Measurements from ENCODE around the gene TSPEAR.
A peak's percentile ranks its signal among the peaks of the same experiment; 100 is the strongest.

The TSPEAR gene

DNA sequence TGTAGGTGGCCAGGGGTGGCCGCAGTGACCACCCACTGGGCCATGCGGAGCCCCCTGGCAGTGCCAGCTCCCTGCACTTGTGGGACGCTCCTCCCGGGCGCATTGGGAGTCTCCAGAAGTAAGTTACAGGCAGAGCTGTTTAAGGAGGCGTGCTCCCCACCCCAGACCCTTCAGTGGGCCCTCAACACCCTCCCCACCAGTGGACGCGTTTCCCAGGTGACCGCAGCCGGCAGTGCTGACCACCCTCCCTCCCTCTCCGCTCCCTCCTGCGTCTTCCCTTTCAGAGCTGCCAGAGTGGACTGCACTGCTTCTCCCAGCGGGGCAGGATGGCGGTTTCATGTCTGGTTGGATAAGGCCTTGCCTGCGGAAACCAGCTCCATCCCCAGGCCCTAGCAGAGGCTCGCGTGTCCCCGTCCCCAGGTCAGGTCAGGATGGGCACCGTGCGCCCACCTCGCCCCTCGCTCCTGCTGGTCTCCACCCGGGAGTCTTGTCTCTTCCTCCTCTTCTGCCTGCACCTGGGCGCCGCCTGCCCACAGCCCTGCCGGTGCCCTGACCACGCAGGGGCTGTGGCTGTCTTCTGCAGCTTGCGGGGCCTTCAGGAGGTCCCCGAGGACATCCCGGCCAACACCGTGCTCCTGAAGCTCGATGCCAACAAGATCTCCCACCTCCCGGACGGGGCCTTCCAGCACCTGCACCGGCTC is 255.0 kb downstream of the TSPEAR start:
- ChIA-PET POLR2A (interaction anchor here (1.4 kb wide), 1 partner anchor 23 kb away, joined by 3 read pairs; no protein-coding TSS in a partner anchor), CTCF (interaction anchor here (1.5 kb wide), 1 partner anchor 118 kb away, joined by 3 read pairs; no protein-coding TSS in a partner anchor)
- DNase-seq (ENCODE audit: extremely low spot score) = no peak
- TF ChIP-seq SP1 (IDR thresholded peaks at IDR 0.05) (no peak), SUZ12 (IDR thresholded peaks at IDR 0.05) (no peak), HDGF (IDR thresholded peaks at IDR 0.05; ENCODE audit: borderline replicate concordance) (no peak), BHLHE40 (IDR thresholded peaks at IDR 0.05; ENCODE audit: borderline replicate concordance) (no peak), FOXA1 (IDR thresholded peaks at IDR 0.05) (no peak), FOXK2 (IDR thresholded peaks at IDR 0.05) (no peak), NFRKB (IDR thresholded peaks at IDR 0.05) (no peak), FOXM1 (IDR thresholded peaks at IDR 0.05; ENCODE audit: borderline replicate concordance) (no peak), L3MBTL2 (conservative IDR thresholded peaks at IDR 0.05) (no peak), ELF4 (IDR thresholded peaks at IDR 0.05) (no peak), ZNF384 (IDR thresholded peaks at IDR 0.05) (no peak), TARDBP (IDR thresholded peaks at IDR 0.05) (no peak), LEF1 (IDR thresholded peaks at IDR 0.05; ENCODE audit: borderline replicate concordance) (no peak), CTBP1 (IDR thresholded peaks at IDR 0.05; ENCODE audit: borderline replicate concordance) (no peak), ARNT (IDR thresholded peaks at IDR 0.05) (no peak)
- TF ChIP-seq, protein P1, sequence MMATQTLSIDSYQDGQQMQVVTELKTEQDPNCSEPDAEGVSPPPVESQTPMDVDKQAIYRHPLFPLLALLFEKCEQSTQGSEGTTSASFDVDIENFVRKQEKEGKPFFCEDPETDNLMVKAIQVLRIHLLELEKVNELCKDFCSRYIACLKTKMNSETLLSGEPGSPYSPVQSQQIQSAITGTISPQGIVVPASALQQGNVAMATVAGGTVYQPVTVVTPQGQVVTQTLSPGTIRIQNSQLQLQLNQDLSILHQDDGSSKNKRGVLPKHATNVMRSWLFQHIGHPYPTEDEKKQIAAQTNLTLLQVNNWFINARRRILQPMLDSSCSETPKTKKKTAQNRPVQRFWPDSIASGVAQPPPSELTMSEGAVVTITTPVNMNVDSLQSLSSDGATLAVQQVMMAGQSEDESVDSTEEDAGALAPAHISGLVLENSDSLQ (IDR thresholded peaks at IDR 0.05) = no peak

GRCh38 chr21:44455524-44456213 is 255.7 kb downstream of the TSPEAR start:
- ChIA-PET POLR2A (interaction anchor here (0.6 to 1.4 kb wide), 3 partner anchors 24 to 117 kb away, joined by 3 to 6 read pairs (median 3); partner anchors contain the start of gene CFAP410), CTCF (interaction anchor here (1.5 kb wide), 1 partner anchor 117 kb away, joined by 3 read pairs; no protein-coding TSS in a partner anchor)
- DNase-seq (ENCODE audit: extremely low spot score) = peak; percentile 59
- TF ChIP-seq SUZ12 (IDR thresholded peaks at IDR 0.05) (no peak), TARDBP (IDR thresholded peaks at IDR 0.05) (no peak), L3MBTL2 (conservative IDR thresholded peaks at IDR 0.05) (0 out of 2 replicates have a peak, but pooled peaks have one; percentile 32), ARNT (IDR thresholded peaks at IDR 0.05) (no peak), SP1 (IDR thresholded peaks at IDR 0.05) (no peak), CTBP1 (IDR thresholded peaks at IDR 0.05; ENCODE audit: borderline replicate concordance) (no peak)

DNA sequence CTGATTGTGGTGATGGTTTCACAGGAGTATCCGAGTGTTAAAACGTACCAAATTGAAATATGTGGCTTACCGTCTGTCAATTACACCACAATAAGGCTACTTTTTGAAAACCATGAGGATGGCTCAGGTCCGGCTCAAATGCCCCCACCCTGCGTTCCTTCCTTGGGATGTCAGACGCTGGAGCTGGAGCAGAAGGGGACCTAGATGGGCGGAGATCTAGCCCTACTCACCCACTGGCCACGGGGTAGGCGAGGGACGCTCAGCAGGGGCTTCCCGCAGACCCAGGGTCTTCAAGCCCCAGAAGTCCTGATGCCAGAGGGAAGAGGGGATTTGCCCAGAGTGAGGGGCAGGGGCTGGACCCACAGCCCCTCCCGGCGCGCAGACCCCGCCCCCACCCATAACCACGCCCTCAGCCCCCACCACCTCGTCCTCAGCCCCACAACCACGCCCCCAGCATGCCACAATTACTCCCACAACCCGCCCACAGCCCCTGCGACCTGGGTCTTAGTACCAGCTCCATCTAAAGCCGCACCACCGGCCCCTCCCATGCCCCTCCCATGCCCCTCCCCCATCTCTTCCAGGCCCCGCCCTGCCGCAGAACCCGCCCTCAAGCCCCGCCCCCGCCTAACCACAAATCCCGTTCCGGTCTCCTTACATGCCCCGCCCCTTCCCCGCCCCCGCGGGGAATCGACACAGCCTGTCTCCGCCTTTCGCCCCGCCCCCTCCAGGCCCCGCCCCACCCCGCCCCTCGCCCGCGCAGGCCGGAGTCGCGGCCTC is 256.4 kb downstream of the TSPEAR start, which contains the start of gene LRRC3:
TSS of gene LRRC3 (plus strand) at position 764 of the 777 bp plus-strand sequence. CDS start 1,135 bp downstream, outside the sequence.
- POLR2A ChIA-PET = interaction anchor here (0.6 to 1.3 kb wide), 2 partner anchors 72 to 116 kb away, joined by 3 to 6 read pairs; partner anchors contain the start of gene CFAP410
- DNase-seq (ENCODE audit: extremely low spot score) = peak; percentile 100
- CTCF ChIA-PET = interaction anchor here (0.6 kb wide), 1 partner anchor 26 kb away, joined by 3 read pairs; no protein-coding TSS in a partner anchor
- TF ChIP-seq SP1 (IDR thresholded peaks at IDR 0.05) (peak; percentile 99), LEF1 (IDR thresholded peaks at IDR 0.05; ENCODE audit: borderline replicate concordance) (no peak)

GRCh38 chr21:44454058-44454457 is 257.3 kb downstream of the TSPEAR start:
- no peak for DNase-seq (ENCODE audit: extremely low spot score)
- POLR2A ChIA-PET = no interaction called here
- TF ChIP-seq, protein P1 (IDR thresholded peaks at IDR 0.05) = no peak
- TF ChIP-seq SUZ12 (IDR thresholded peaks at IDR 0.05) (no peak), FOXM1 (IDR thresholded peaks at IDR 0.05; ENCODE audit: borderline replicate concordance) (no peak), SP1 (IDR thresholded peaks at IDR 0.05) (no peak), NFRKB (IDR thresholded peaks at IDR 0.05) (no peak), L3MBTL2 (conservative IDR thresholded peaks at IDR 0.05) (no peak)
- CTCF ChIA-PET = no interaction called here

DNA sequence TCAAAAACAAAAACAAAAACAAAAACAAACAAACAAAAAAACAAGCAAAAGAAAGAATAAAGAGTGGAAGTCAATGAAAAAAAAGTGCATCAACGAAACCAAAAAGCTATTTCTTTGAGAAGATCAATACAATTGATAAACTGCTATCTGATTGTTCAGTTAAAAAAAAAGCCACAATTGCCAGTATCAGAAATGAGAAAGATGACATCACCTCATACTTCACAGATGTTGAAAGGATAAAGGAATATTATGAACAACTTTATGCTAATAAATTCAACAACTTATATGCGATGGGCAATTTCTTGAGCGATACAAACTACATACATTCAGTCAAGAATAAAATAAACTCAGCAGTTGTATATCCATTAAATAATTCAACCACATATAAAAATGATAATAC is 258.3 kb downstream of the TSPEAR start:
- POLR2A ChIA-PET = no interaction called here
- no peak for TF ChIP-seq NFRKB (IDR thresholded peaks at IDR 0.05)
- TF ChIP-seq, protein P1 (IDR thresholded peaks at IDR 0.05) = no peak
- no peak for TF ChIP-seq SUZ12 (IDR thresholded peaks at IDR 0.05)
- no peak for TF ChIP-seq HDGF (IDR thresholded peaks at IDR 0.05; ENCODE audit: borderline replicate concordance)
- TF ChIP-seq FOXA1 (IDR thresholded peaks at IDR 0.05) = no peak
- TF ChIP-seq FOXK2 (IDR thresholded peaks at IDR 0.05) = no peak
- no peak for TF ChIP-seq ELF4 (IDR thresholded peaks at IDR 0.05)
- no peak for TF ChIP-seq FOXM1 (IDR thresholded peaks at IDR 0.05; ENCODE audit: borderline replicate concordance)
- TF ChIP-seq ZNF384 (IDR thresholded peaks at IDR 0.05) = no peak
- no peak for TF ChIP-seq L3MBTL2 (conservative IDR thresholded peaks at IDR 0.05)
- CTCF ChIA-PET = no interaction called here
- DNase-seq (ENCODE audit: extremely low spot score) = no peak

DNA sequence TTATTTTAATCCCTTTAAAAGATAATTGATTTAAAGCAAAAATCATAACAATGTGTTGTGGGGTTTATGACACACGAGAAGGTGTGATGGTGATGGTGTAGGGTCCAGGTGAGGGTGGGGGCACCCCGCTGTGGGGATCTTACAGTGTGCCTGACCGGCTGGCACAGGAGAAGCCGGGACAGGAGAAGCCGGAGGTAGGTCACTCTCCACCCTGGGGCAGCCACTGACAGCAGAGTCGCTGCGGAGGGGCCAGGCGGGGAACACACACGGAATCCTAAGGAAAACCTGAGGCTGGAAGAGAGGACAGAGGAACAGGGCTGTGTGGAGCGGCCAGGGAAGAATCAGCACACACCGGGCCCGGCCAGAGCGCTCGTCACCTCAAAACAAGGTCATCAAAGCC is 260.4 kb downstream of the TSPEAR start:
- no peak for DNase-seq (ENCODE audit: extremely low spot score)
- no peak for TF ChIP-seq SP1 (IDR thresholded peaks at IDR 0.05)
- no peak for TF ChIP-seq FOXK2 (IDR thresholded peaks at IDR 0.05)
- no peak for TF ChIP-seq TARDBP (IDR thresholded peaks at IDR 0.05)
- TF ChIP-seq LEF1 (IDR thresholded peaks at IDR 0.05; ENCODE audit: borderline replicate concordance) = no peak
- no peak for TF ChIP-seq BHLHE40 (IDR thresholded peaks at IDR 0.05; ENCODE audit: borderline replicate concordance)
- ChIA-PET POLR2A (no interaction called here), CTCF (no interaction called here)

Measured in HEK293T (cell line).